Natural killer cell (primary cell): ENCODE measurements around the gene FRY. TPM values are rescaled to one million over a fixed set of nuclear protein-coding genes. Genes with fewer than 3 reads are reported as not detected.

ENCODE experiments used
- ATAC-seq, 3 donors: fragments of 150-1000 bp in 2 of 3; fragments of 200-7000 bp in 1 of 3; cut with Tn5 transposase; 1 replicate in 1 of 3; 2 replicates in 2 of 3; pipeline ENCODE4 v1.10.0; 2021; ENCODE audit warnings: mild to moderate bottlenecking in 2 of 3, moderate library complexity in 2 of 3
- DNase-seq, 2 donors: peaks; one replicate each; pipeline versions ENCODE4 v3.0.0 to v3.0.0-alpha.2; 2013 to 2021; ENCODE audit warnings: mixed read lengths in 1 of 2
- H3K27ac ChIP-seq: one replicate; pipeline ENCODE4 v1.5.1; 2013; ENCODE audit warnings: mild to moderate bottlenecking, low read length
- H3K27me3 ChIP-seq: one replicate; pipeline ENCODE4 v1.6.1; 2013; ENCODE audit warnings: low read length; ENCODE audit not compliant: control insufficient read depth, insufficient read depth
- H3K36me3 ChIP-seq: one replicate; pipeline ENCODE4 v1.6.1; 2013; ENCODE audit warnings: low read length; ENCODE audit not compliant: control insufficient read depth, insufficient read depth
- H3K4me1 ChIP-seq: one replicate; pipeline ENCODE4 v1.6.1; 2013; ENCODE audit warnings: low read length; ENCODE audit not compliant: control insufficient read depth, insufficient read depth
- H3K4me3 ChIP-seq: one replicate; pipeline ENCODE4 v1.5.1; 2013; ENCODE audit warnings: low read length
- H3K9me3 ChIP-seq: one replicate; pipeline ENCODE4 v1.6.1; 2013; ENCODE audit warnings: low read length; ENCODE audit not compliant: control insufficient read depth, insufficient read depth
- H3K27ac Mint-ChIP-seq, 2 donors: one replicate each; pipeline ENCODE4 v1.8.0; 2022; ENCODE audit warnings: mild to moderate bottlenecking in 2 of 2, mixed read lengths in 2 of 2, moderate library complexity in 1 of 2
- H3K27me3 Mint-ChIP-seq, 2 donors: one replicate each; pipeline ENCODE4 v1.8.0; 2022; ENCODE audit warnings: low read depth in 2 of 2, mixed read lengths in 2 of 2
- H3K36me3 Mint-ChIP-seq: one replicate; pipeline ENCODE4 v1.8.0; 2022; ENCODE audit warnings: mixed read lengths
- H3K4me1 Mint-ChIP-seq, 2 donors: one replicate each; pipeline ENCODE4 v1.8.0; 2022; ENCODE audit warnings: mixed read lengths in 2 of 2
- H3K4me3 Mint-ChIP-seq: one replicate; pipeline ENCODE4 v1.8.0; 2022; ENCODE audit warnings: mild to moderate bottlenecking, moderate library complexity, mixed read lengths
- H3K9me3 Mint-ChIP-seq, 2 donors: one replicate each; pipeline ENCODE4 v1.8.0; 2022; ENCODE audit warnings: mixed read lengths in 2 of 2
- WGBS: methylation state at CpG from one replicate; pipeline ENCODE4 v1.1.7; 2013; ENCODE audit warnings: missing lambda C conversion rate; ENCODE audit not compliant: insufficient coverage; 5-methylcytosine and 5-hydroxymethylcytosine counted together
- intact Hi-C: fragments of 100-400 bp; cut with micrococcal nuclease; formaldehyde crosslinking; loops from one replicate; pipeline ENCODE4 v1.14.2; 2022
- total RNA-seq, 4 donors: library from RNA; stranded (reverse); fragments of 120-200 nt in 1 of 4; gene quantifications; one replicate each; pipeline versions ENCODE4 v1.2.3 to v1.2.4, GENCODE V29; 2013 to 2022
- TF ChIP-seq, protein P1 (sequence below): fragments of 200-600 bp; IDR thresholded peaks from one replicate; pipeline ENCODE4 v1.8.0; 2022; ENCODE audit warnings: antibody characterized with exemption

FRY gene
- total RNA-seq, 3 donors from 2014 or later (not counting 1 experiment from before 2014, with no cell fraction given), result 25.1 to 52.1 (median 27.4) TPM

DNA sequence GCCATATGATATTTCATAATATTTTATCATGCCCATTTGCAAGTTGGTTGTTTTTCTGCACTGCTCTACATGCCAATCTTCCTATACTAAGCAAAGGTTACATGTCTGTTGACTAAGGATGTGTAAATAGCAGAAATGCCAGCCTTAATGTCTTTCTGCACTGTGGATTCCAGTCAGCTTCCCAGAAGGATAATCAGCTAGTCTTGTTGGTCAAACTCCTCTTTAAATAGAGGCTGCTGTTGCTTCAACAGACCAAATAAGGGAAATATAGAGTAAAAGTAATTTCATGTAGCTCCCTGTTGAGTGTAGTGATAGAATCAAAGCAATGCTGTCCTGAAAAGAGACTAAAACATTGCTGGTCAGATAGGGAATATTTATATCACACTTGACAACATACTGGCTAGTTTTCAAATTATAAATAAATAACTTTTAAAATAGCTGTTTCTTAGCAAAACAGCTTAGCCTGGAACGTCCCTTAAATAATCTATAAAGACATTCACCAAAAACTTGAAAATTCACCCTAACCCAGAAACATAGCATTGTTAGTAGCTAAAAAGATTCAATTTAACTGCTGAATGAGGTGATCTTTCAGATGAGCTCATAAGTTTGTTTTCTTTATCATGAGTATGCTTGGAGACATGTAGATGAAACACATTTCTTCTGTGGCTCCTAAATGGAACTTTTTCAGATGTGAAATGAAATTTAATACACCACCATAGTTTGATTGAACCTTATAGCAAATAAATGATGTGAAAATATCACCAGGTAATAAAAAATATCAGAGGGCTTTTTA is 56.6 kb downstream of the FRY start:
- TF ChIP-seq, protein P1, sequence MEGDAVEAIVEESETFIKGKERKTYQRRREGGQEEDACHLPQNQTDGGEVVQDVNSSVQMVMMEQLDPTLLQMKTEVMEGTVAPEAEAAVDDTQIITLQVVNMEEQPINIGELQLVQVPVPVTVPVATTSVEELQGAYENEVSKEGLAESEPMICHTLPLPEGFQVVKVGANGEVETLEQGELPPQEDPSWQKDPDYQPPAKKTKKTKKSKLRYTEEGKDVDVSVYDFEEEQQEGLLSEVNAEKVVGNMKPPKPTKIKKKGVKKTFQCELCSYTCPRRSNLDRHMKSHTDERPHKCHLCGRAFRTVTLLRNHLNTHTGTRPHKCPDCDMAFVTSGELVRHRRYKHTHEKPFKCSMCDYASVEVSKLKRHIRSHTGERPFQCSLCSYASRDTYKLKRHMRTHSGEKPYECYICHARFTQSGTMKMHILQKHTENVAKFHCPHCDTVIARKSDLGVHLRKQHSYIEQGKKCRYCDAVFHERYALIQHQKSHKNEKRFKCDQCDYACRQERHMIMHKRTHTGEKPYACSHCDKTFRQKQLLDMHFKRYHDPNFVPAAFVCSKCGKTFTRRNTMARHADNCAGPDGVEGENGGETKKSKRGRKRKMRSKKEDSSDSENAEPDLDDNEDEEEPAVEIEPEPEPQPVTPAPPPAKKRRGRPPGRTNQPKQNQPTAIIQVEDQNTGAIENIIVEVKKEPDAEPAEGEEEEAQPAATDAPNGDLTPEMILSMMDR, result no peak
- Mint-ChIP-seq H3K4me1 (peaks cover 7% of the 10 kb centered on the region in 2 donors), H3K4me3 (no peak overlapping the region), H3K27ac (no peak overlapping the region), H3K36me3 (no peaks in the 10 kb centered on the region), H3K27me3 (no peaks in the 10 kb centered on the region), H3K9me3 (no peaks in the 10 kb centered on the region)
- Histone ChIP-seq H3K27me3 (no peaks in the 10 kb centered on the region), H3K9me3 (no peaks in the 10 kb centered on the region), H3K4me1 (no peaks in the 10 kb centered on the region), H3K4me3 (no peak overlapping the region), H3K27ac (no peak overlapping the region), H3K36me3 (no peaks in the 10 kb centered on the region)
- DNase-seq (no peak), ATAC-seq (no peak)
- intact Hi-C loops, result no loop called here
- WGBS, result no CpG with 5 or more reads among the region's 1 CpG

DNA sequence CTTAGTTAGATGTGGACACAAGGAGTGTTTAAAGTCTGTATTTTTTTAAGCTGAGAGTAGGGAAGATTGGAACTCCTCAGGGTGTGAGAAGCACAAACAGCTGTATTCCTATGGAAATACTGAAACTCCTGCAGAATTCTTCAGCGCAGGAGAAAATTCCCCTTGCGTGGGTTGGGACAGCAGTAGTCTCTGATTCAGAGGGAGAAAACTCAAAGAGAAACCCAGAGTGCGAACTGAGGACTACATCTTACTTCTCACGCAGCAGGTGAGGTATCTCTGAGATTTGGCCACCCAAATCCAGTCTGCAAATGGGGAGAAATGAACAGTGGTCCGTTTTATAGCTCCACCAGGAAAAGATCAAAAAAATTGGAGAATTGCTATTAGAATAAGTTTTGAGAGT is 60.9 kb downstream of the FRY start:
- Histone ChIP-seq H3K4me1 (no peaks in the 10 kb centered on the region), H3K4me3 (no peak overlapping the region), H3K36me3 (no peaks in the 10 kb centered on the region), H3K27ac (no peak overlapping the region), H3K9me3 (no peaks in the 10 kb centered on the region), H3K27me3 (no peaks in the 10 kb centered on the region)
- H3K4me3 Mint-ChIP-seq, result no peak overlapping the region
- 90% methylated on average over 5 of the region's 5 CpGs for WGBS
- no peak for ATAC-seq
- H3K27me3 Mint-ChIP-seq, result no peaks in the 10 kb centered on the region
- TF ChIP-seq, protein P1, result no peak
- H3K9me3 Mint-ChIP-seq, result no peaks in the 10 kb centered on the region
- no peaks in the 10 kb centered on the region for H3K36me3 Mint-ChIP-seq
- no peak for DNase-seq
- no peak overlapping the region for H3K27ac Mint-ChIP-seq
- peaks cover 7% of the 10 kb centered on the region in 2 donors for H3K4me1 Mint-ChIP-seq
- intact Hi-C loops, result no loop called here

DNA sequence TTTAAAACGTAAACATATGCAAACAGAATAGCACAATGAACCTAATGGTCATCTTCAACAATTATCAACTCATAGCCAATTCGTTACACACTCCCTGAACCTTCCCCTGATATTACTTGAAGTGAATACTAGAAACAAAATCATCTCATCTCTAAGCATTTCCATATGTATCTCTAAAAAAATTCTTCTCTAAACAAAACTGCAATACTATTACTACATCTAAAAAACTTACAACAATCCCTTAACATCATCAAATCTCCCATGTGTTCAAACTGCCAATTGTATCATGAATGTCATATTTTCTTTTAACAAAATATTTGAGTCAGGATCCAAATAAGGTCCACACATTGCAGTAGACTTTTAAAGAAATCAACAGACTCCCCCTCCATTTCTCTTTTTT is 61.4 kb downstream of the FRY start:
- H3K36me3 Mint-ChIP-seq, result no peaks in the 10 kb centered on the region

More for the DNA sequence above, 61.4 kb downstream of the FRY start:
- Histone ChIP-seq H3K27me3 (no peaks in the 10 kb centered on the region), H3K27ac (no peak overlapping the region), H3K36me3 (no peaks in the 10 kb centered on the region), H3K4me1 (no peaks in the 10 kb centered on the region), H3K9me3 (no peaks in the 10 kb centered on the region), H3K4me3 (no peak overlapping the region)
- TF ChIP-seq, protein P1, result no peak
- WGBS, result 91% methylated on average over 1 of the region's 2 CpGs
- H3K27ac Mint-ChIP-seq, result no peak overlapping the region
- no peak overlapping the region for H3K4me3 Mint-ChIP-seq
- no peaks in the 10 kb centered on the region for H3K27me3 Mint-ChIP-seq
- ATAC-seq (no peak), DNase-seq (no peak)
- peaks cover 7% of the 10 kb centered on the region in 2 donors for H3K4me1 Mint-ChIP-seq
- intact Hi-C loops, result no loop called here
- no peaks in the 10 kb centered on the region for H3K9me3 Mint-ChIP-seq
